OCI-LY7 (cell line): ENCODE measurements around the gene SUFU.

Experiments used
- EZH2phosphoT487 ChIP-seq: fragments of 200-600 bp; sonication (generic); IDR thresholded peaks from 2 replicates; pipeline ENCODE4 v1.6.1; 2018; ENCODE audit warnings: low read depth, borderline replicate concordance, mild to moderate bottlenecking, mixed run types, antibody characterized with exemption, low read length, moderate library complexity, mixed read lengths
- TF ChIP-seq, protein P1 (sequence below): fragments of 200-600 bp; sonication (generic); conservative IDR thresholded peaks from 2 replicates; pipeline ENCODE4 v1.5.1; 2014; ENCODE audit warnings: mild to moderate bottlenecking, antibody characterized with exemption, low read length, moderate library complexity, mixed read lengths

DNA sequence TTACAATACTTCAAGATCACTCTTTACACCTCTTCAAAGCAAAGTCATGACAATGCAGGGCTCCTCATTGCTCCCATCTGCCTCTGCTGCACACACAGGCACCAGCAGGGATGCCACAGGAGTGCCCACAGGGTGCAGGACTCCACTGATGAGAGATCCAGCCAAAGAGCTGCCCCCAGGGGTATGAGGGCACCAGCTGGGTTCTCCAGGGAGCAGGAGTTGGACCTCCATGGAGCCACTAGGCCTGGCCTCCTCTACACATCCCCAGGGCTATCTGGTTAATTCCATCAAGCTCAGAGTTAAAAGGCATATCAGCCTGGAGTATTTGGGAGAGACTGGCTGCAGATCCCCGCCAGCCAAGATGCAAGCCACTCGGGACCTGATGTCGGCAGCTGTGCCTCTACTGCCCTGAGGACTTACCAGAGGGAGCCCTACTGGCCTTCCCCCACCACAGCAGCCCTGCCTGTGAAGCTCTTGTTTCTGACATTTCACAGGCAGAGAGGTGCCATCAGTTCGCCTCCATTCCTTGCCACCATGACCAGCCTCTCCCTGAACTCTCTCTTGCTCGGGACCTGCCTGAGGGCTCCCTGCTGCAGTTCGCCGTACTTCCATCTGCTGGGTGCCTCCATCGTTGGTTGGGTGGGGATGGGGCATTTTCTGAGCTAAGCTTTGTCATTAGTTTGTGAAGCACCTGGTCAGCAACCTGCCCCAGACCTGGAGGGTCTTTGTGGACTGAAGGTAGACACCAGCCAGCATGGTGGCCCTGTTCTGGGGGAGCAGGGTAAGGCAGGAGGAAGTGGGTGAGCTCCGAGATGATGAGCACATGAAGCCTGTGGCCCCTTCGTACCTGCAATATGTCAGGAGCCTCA, 128.0 kb downstream of the SUFU start:
- TF ChIP-seq, protein P1, sequence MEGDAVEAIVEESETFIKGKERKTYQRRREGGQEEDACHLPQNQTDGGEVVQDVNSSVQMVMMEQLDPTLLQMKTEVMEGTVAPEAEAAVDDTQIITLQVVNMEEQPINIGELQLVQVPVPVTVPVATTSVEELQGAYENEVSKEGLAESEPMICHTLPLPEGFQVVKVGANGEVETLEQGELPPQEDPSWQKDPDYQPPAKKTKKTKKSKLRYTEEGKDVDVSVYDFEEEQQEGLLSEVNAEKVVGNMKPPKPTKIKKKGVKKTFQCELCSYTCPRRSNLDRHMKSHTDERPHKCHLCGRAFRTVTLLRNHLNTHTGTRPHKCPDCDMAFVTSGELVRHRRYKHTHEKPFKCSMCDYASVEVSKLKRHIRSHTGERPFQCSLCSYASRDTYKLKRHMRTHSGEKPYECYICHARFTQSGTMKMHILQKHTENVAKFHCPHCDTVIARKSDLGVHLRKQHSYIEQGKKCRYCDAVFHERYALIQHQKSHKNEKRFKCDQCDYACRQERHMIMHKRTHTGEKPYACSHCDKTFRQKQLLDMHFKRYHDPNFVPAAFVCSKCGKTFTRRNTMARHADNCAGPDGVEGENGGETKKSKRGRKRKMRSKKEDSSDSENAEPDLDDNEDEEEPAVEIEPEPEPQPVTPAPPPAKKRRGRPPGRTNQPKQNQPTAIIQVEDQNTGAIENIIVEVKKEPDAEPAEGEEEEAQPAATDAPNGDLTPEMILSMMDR = no peak
- TF ChIP-seq EZH2phosphoT487 = no peak
